HuH-7 (cell line): ENCODE results near the gene FOXA3.

Experiments used
- DNase-seq: peaks from one replicate; pipeline ENCODE4 v3.0.0; 2011; ENCODE audit warnings: low spot score

FOXA3 gene

DNA sequence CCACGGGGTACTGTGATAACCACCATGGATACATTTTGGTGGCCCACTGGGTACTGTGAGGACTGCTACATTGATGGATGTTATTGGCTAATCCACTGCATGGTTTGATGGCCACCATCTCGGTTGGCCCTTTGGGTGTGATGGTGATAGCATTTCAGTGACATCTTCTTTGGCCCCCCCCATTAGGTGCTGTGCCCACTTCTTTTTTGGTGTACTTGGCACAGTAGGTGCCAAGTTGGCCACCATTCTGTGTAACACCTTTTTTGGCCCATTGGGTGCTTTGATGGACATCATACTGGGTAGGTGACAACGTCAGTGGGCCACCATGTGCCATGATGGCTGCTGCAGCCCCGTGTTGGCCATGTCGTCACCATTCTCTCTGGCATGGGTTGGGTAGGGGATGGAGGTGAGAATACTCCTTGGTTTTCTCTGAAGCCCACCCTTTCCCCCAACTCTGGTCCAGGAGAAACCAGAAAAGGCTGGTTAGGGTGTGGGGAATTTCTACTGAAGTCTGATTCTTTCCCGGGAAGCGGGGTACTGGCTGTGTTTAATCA lies 9.2 kb downstream of the FOXA3 start:
- no peak for DNase-seq

GRCh38 chr19:45874620-45874966 lies 10.5 kb downstream of the FOXA3 start:
- no peak for DNase-seq

- DNase-seq = no peak
Observed at GRCh38 chr19:45876161-45876410, 12.0 kb downstream of the FOXA3 start.

DNA sequence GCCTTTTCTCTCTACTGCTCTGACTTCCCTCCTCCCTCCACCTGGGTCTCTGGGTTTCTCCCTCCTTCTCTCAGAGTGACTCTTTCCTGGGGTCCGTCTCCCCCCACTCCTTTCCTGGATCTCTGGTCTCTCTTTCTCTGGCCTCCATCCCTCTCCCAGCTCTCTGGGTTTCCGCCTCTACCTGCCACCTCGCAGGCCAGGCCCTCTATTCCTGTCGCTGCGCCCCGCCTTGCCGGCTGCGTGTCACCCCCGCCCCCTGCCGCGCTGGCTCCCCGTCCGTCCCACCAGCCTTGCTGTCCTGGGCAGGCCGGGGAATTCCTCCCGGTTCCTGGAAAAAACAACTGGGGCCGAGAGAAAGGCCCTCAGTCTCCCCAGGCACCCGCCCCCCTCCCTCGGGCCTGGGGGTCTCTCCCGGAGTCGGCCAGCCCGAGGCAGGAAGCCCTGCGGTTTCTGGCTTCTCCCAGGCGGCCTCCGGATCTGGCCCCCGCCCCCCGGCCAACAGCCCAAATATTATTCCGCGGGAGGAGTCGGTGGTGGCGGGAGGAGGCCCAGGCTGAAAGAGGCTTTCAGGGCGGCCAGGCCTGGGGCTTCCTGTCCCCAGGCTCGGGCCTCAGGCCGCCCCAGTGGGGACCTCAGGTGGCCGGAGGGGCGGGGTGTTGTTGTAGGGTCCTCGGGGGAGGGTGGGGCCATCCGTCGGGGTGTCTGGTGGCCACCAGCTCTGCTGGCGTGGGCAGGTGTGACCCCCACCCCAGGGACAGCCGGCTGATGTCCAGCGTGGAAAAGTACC lies 12.5 kb downstream of the FOXA3 start:
- no peak for DNase-seq

DNA sequence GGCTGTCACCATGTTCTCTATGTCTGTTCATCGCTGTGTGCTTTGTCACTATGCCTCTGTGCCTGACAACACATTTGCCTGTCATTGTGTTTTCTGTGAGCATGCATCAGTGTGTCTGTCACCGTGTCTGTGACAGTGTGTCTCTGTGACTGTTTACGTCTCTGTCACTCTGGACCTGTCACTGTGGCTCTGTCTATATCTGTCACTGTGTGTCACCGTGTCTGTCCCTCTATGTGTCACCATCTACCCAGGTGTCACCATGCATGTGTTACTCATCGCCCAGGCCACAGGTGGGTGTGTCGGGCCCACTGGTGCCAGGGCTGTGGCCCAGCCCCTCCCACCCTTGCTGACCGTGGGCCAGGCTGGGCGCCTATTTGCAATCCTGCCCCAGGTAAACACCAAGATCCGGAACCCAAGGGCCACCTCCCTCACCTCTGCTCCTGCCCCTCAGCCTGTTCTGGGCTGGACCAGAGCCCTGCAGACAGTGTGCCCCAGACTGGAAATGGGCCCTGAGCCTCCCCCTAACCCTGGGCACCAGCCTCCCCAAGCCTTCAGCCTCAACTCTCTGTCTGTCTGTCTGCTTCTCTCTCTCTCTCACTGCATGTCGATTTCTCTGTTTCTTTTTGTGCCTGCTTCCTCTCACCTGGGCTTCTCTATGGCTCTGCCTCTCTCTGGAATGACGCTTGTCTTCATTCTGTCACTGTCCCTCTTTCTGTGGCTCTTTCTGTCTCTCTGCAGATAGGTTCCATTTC lies 14.1 kb downstream of the FOXA3 start:
- no peak for DNase-seq

DNA sequence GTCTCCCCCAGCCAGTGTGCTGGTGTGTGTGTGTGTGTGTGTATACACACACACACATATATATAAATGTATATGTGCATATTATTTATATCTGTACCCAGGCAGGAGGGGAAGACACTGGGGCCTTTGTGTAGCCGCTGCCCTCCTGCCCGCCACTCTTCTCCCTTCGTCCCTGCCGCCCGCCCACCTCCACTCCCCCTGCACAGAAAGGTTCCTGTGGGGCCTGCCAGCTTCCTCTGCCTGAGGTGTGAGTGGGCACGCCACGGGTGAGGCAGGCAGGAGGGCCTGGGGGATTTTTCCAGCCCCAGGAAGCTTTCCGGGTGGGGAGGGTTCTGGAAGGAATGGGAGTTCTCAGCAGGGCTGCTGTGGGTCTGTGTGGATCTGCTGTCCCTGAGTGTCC lies 14.9 kb downstream of the FOXA3 start:
- no peak for DNase-seq

GRCh38 chr19:45879971-45880370 lies 15.8 kb downstream of the FOXA3 start:
- no peak for DNase-seq

DNA sequence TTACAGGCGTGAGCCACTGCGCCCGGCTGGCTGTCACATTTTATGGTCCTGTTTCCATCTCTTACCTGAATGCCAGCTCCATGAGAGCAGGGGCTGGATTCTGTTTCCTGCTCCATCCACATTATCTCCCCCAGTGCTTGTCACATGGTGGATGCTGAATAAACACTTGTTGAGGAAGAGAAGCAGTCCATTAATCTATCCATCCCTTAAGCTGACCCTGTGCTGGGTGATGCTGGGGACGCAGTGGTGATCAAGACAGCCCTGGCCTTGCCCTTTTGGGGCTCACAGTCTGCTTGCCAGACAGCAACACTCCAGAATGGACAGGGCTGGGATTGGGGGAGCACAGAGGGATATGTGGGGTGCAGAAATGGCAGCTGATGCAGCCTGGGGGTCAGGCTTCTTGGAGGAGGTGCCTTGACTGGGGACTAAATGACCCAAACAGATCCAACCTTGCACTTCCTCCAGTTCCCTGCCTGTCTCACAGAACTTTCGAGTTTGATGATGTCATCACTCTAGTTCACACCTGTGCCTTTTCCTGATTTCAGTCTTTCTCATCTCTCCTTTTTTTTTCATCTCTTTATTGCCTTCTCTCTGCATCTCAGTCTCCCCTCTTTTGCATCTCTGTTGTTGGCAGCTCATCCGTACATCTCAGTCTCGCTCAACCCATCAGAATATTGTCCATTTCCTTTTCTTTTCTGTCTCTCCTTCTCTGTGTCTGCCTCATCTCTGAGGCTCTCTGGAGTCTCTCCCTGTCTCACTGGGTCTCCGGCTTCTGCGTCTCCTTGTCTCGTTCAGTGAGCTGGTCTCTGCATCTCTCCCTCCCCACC lies 17.2 kb downstream of the FOXA3 start:
- DNase-seq = no peak

GRCh38 chr19:45881909-45882528 lies 17.9 kb downstream of the FOXA3 start:
- DNase-seq = peak; percentile 84

GRCh38 chr19:45882652-45883585 lies 18.8 kb downstream of the FOXA3 start:
- peak; percentile 86 for DNase-seq

DNA sequence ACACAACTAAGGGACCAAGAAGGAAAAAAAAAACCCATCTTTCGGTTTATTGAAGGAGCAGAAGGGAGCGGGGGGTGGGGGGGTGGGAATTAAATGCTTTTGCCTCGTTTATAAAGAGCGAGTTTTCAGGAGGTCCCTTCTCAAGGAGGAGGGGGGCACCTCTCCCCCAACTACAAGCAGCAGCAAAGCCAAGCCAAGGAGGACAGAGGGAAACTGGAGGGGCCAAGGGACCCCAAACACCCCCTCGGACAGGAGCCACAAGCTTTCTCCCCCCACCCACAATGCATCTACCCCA lies 19.4 kb downstream of the FOXA3 start:
- no peak for DNase-seq

- DNase-seq = no peak
Observed at GRCh38 chr19:45883881-45884681, 20.0 kb downstream of the FOXA3 start.

- no peak for DNase-seq
Observed at GRCh38 chr19:45884682-45885555, 20.8 kb downstream of the FOXA3 start.

DNA sequence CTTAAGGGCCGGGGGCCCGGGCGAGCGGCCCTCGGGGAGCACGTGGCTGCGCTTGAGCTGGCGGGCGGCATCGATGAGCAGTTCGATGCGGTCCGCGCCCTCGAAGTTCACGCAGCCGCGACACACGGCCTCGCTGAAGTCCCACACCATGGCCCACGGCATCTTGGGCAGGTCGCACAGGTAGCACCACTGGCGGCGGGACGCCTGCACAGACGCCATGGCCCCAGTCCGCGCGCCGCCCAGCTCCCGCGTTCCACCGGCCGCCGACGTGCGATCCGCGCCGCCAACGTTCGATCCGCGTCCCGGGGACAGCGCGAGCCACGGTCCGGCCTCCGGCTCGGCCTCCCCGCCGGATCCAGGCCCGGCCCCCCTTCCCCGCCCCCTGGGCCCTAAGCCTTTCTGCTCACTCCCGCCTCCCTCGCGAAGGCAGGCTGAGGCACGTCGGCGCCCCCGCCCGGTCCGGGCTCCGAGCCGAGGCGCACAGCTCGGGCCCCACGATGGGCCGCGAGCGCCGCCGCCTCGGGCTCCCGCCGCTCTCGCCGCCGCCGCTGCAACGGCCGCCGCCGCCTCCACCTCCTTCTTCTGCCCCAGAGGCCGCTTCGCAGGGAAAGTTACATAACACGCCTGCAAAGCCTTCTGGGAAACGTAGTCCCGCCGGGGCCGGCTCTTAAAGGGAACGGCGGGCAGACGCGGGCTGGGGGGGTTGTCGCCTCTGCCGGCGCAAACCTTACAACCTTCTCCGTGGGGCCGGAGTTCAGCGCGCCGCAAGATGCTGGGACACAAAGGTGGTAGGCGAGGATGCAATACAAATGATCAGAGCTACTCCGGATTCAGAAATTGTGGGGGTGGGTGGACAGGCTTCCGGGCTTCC lies 21.7 kb downstream of the FOXA3 start, which contains the start of gene IRF2BP1:
Gene IRF2BP1, minus strand, starts transcription at position 586 of the 871 bp plus-strand sequence. Its CDS starts 367 bp downstream, at position 219.
- DNase-seq = peak; percentile 92

GRCh38 chr19:45886427-45887199 lies 22.5 kb downstream of the FOXA3 start:
- DNase-seq = peak; percentile 94

DNA sequence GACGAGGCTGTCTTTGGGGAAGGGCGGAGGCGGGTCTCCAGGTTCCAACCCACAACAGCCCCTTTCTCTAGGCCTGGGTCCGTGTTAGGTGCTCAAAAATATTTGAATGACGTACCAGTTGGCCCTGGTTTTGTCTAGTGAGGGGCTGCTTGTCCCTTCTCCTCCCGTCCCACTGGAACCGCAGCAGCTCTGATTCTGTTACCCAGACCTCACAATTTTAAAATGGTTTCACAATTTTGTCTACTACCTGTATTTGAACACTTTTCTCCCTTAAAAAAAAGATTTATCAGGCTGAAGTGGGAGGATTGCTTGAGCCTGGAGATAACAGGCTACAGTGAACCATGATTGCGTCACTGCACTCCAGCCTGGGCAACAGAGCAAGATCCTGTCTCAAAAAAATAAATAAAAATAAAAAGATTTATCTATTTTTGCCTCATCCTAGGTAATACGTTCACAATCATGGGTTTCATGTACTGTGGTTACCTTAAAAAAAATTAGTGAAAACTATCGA lies 23.1 kb downstream of the FOXA3 start:
- no peak for DNase-seq

GRCh38 chr19:45889210-45889885 lies 25.2 kb downstream of the FOXA3 start:
- no peak for DNase-seq
